CD4-positive, alpha-beta T cell treated with Interferon alpha-2 for 1 hour (primary cell): ENCODE measurements around the gene ELF1.
"Not testable (repeated sequence)": the region's sequence is repeated elsewhere in the genome, so short reads cannot be mapped to it uniquely, and the experiment has no call there.

Experiments used
- DNase-seq, 2 donors: peaks; one replicate each; pipeline ENCODE4 v3.0.0-alpha.2; 2020 to 2022

ELF1 gene

GRCh38 chr13:40980461-40980860 is 38.7 kb downstream of the ELF1 start:
- DNase-seq, result peak in 1 of 2 donors; percentile 73

- DNase-seq, result peak in 1 of 2 donors; percentile 44
Measured at GRCh38 chr13:40979232-40979631, 39.9 kb downstream of the ELF1 start.

- not testable (repeated sequence) for DNase-seq
Measured at GRCh38 chr13:40978109-40978508, 41.0 kb downstream of the ELF1 start.

GRCh38 chr13:40975441-40975840 is 43.7 kb downstream of the ELF1 start:
- DNase-seq, result no peak

GRCh38 chr13:40974460-40975407 is 44.4 kb downstream of the ELF1 start:
- DNase-seq, result peak; percentile 46 to 76

GRCh38 chr13:40973409-40973808 is 45.7 kb downstream of the ELF1 start:
- peak in 1 of 2 donors; percentile 45 for DNase-seq

- DNase-seq, result no peak
Measured at GRCh38 chr13:40971321-40971720, 47.8 kb downstream of the ELF1 start.

- DNase-seq, result no peak
Measured at GRCh38 chr13:40970803-40971202, 48.3 kb downstream of the ELF1 start.

GRCh38 chr13:40969169-40969901 is 49.8 kb downstream of the ELF1 start:
- DNase-seq, result peak in 1 of 2 donors; percentile 46

GRCh38 chr13:40968416-40969000 is 50.6 kb downstream of the ELF1 start:
- no peak for DNase-seq

GRCh38 chr13:40966298-40966697 is 52.8 kb downstream of the ELF1 start:
- no peak for DNase-seq

GRCh38 chr13:40963927-40964326 is 55.2 kb downstream of the ELF1 start:
- no peak for DNase-seq

- DNase-seq, result no peak
Measured at GRCh38 chr13:40961826-40962225, 57.3 kb downstream of the ELF1 start.

- no peak for DNase-seq
Measured at GRCh38 chr13:40961214-40961613, 57.9 kb downstream of the ELF1 start.

- DNase-seq, result no peak
Measured at GRCh38 chr13:40960716-40961115, 58.4 kb downstream of the ELF1 start.

GRCh38 chr13:40958655-40959054 is 60.5 kb downstream of the ELF1 start:
- DNase-seq, result no peak

GRCh38 chr13:40946485-40946884 is 72.6 kb downstream of the ELF1 start:
- DNase-seq, result no peak

GRCh38 chr13:40943073-40943472 is 76.0 kb downstream of the ELF1 start:
- no peak for DNase-seq

- DNase-seq, result no peak
Measured at GRCh38 chr13:40941581-40941980, 77.5 kb downstream of the ELF1 start.

- no peak for DNase-seq
Measured at GRCh38 chr13:40940841-40941240, 78.3 kb downstream of the ELF1 start.

GRCh38 chr13:40933508-40934204 is 85.5 kb downstream of the ELF1 start:
- peak in 1 of 2 donors; percentile 20 for DNase-seq

GRCh38 chr13:40932252-40932651 is 86.9 kb downstream of the ELF1 start:
- no peak for DNase-seq

GRCh38 chr13:40931719-40932118 is 87.4 kb downstream of the ELF1 start:
- DNase-seq, result no peak
